ACC112 (cell line): ENCODE measurements around the gene NAXE.

Experiments
- H2AFZ ChIP-seq: fragments of 200-600 bp; sonication (generic); one replicate; pipeline ENCODE4 v1.6.0; 2017; ENCODE audit warnings: antibody characterized with exemption, low read length; ENCODE audit not compliant: unreplicated experiment
- H3K27ac ChIP-seq: fragments of 200-600 bp; sonication (generic); 2 replicates; pipeline ENCODE4 v1.5.1; 2014; ENCODE audit warnings: low read depth, mild to moderate bottlenecking, antibody characterized with exemption, low read length, moderate library complexity
- H3K27me3 ChIP-seq: fragments of 200-600 bp; sonication (generic); 2 replicates; pipeline ENCODE4 v1.6.1; 2014; ENCODE audit warnings: mild to moderate bottlenecking, antibody characterized with exemption, low read length, moderate library complexity, mixed read lengths; ENCODE audit not compliant: insufficient read depth
- H3K36me3 ChIP-seq: fragments of 200-600 bp; sonication (generic); 2 replicates; pipeline ENCODE4 v1.6.1; 2016; ENCODE audit warnings: mild to moderate bottlenecking, antibody characterized with exemption, low read length, moderate library complexity, mixed read lengths; ENCODE audit not compliant: insufficient read depth
- H3K4me1 ChIP-seq: fragments of 200-600 bp; sonication (generic); one replicate; pipeline ENCODE4 v1.6.1; 2016; ENCODE audit warnings: low read length, mixed read lengths; ENCODE audit not compliant: insufficient read depth, unreplicated experiment, control insufficient read depth
- H3K4me3 ChIP-seq: fragments of 200-600 bp; sonication (generic); 2 replicates; pipeline ENCODE4 v1.5.1; 2014; ENCODE audit warnings: mild to moderate bottlenecking, low read depth, low read length
- H3K79me2 ChIP-seq: fragments of 200-600 bp; sonication (generic); one replicate; pipeline ENCODE4 v1.6.0; 2016; ENCODE audit warnings: low read length; ENCODE audit not compliant: control insufficient read depth, unreplicated experiment, insufficient read depth

Gene NAXE

GRCh38 chr1:156638189-156638985, 46.8 kb downstream of the NAXE start:
- no peaks in the 10 kb centered on the region for H3K79me2 ChIP-seq
- peaks cover 94% of the 10 kb centered on the region for H3K27me3 ChIP-seq
- no peaks in the 10 kb centered on the region for H3K36me3 ChIP-seq
- H3K4me3 ChIP-seq, result no peak overlapping the region
- no peak overlapping the region for H3K27ac ChIP-seq
- no peak overlapping the region for H2AFZ ChIP-seq
- H3K4me1 ChIP-seq, result no peaks in the 10 kb centered on the region

GRCh38 chr1:156639601-156640101, 48.1 kb downstream of the NAXE start:
- Histone ChIP-seq H3K27ac (no peak overlapping the region), H2AFZ (no peak overlapping the region), H3K36me3 (no peaks in the 10 kb centered on the region), H3K79me2 (no peaks in the 10 kb centered on the region), H3K27me3 (peaks cover 94% of the 10 kb centered on the region), H3K4me1 (no peaks in the 10 kb centered on the region), H3K4me3 (no peak overlapping the region)

GRCh38 chr1:156640842-156641706, 49.5 kb downstream of the NAXE start:
- Histone ChIP-seq H3K27ac (no peak overlapping the region), H3K36me3 (no peaks in the 10 kb centered on the region), H2AFZ (no peak overlapping the region), H3K79me2 (no peaks in the 10 kb centered on the region), H3K4me3 (no peak overlapping the region), H3K4me1 (no peaks in the 10 kb centered on the region), H3K27me3 (peaks cover 95% of the 10 kb centered on the region)

- H3K27ac ChIP-seq, result no peak within 1 kb of the TSS
Observed at GRCh38 chr1:156641761-156642264, 50.2 kb downstream of the NAXE start, which contains the start of gene BCAN. Gene BCAN, plus strand, starts transcription at chr1:156642117. Its CDS starts 3,938 bp downstream, at chr1:156646055.

GRCh38 chr1:156642265-156643048, 50.9 kb downstream of the NAXE start:
- Histone ChIP-seq H2AFZ (no peak overlapping the region), H3K79me2 (no peaks in the 10 kb centered on the region), H3K36me3 (no peaks in the 10 kb centered on the region), H3K4me1 (no peaks in the 10 kb centered on the region), H3K27me3 (peaks cover 98% of the 10 kb centered on the region), H3K4me3 (no peak overlapping the region), H3K27ac (no peak overlapping the region)

More at GRCh38 chr1:156641761-156642264, 50.2 kb downstream of the NAXE start, which contains the start of gene BCAN:
- Histone ChIP-seq H2AFZ (no peak within 1 kb of the TSS), H3K4me1 (no peaks in the 10 kb centered on the region), H3K79me2 (no peaks in the 10 kb centered on the region), H3K36me3 (no peaks in the 10 kb centered on the region), H3K27me3 (peaks cover 95% of the 10 kb centered on the region), H3K4me3 (no peak within 1 kb of the TSS)

GRCh38 chr1:156643049-156643777, 51.6 kb downstream of the NAXE start:
- H3K36me3 ChIP-seq, result no peaks in the 10 kb centered on the region
- H3K79me2 ChIP-seq, result no peaks in the 10 kb centered on the region
- H3K27me3 ChIP-seq, result peaks cover 100% of the 10 kb centered on the region
- no peaks in the 10 kb centered on the region for H3K4me1 ChIP-seq
- no peak overlapping the region for H3K27ac ChIP-seq
- H2AFZ ChIP-seq, result no peak overlapping the region
- no peak overlapping the region for H3K4me3 ChIP-seq

- H3K36me3 ChIP-seq, result no peaks in the 10 kb centered on the region
- no peak overlapping the region for H3K4me3 ChIP-seq
- H3K27ac ChIP-seq, result no peak overlapping the region
- H3K4me1 ChIP-seq, result no peaks in the 10 kb centered on the region
- no peaks in the 10 kb centered on the region for H3K79me2 ChIP-seq
- no peak overlapping the region for H2AFZ ChIP-seq
- peaks cover 100% of the 10 kb centered on the region for H3K27me3 ChIP-seq
Observed at GRCh38 chr1:156643778-156644092, 52.2 kb downstream of the NAXE start.
